Measurements from ENCODE around the gene CALML3.

The CALML3 gene

GRCh38 chr10:5508161-5508604, 16.6 kb upstream of the CALML3 start:
- DNase-seq: no peak

GRCh38 chr10:5508786-5509185, 16.0 kb upstream of the CALML3 start:
- DNase-seq: no peak

GRCh38 chr10:5509236-5509635, 15.5 kb upstream of the CALML3 start:
- DNase-seq: peak; percentile 53

GRCh38 chr10:5509691-5510090, 15.1 kb upstream of the CALML3 start:
- DNase-seq: no peak

- DNase-seq: no peak
These were observed 14.3 kb upstream of the CALML3 start for GRCh38 chr10:5510281-5511072.

GRCh38 chr10:5511231-5511884, 13.4 kb upstream of the CALML3 start:
- no peak for DNase-seq

GRCh38 chr10:5511885-5512280, 12.9 kb upstream of the CALML3 start:
- no peak for DNase-seq

- DNase-seq: no peak
These were observed 12.4 kb upstream of the CALML3 start for GRCh38 chr10:5512331-5512730.

GRCh38 chr10:5512881-5513612, 11.7 kb upstream of the CALML3 start:
- DNase-seq: no peak

- DNase-seq: no peak
These were observed 10.4 kb upstream of the CALML3 start for GRCh38 chr10:5514226-5514850.

GRCh38 chr10:5515948-5516761, 8.6 kb upstream of the CALML3 start:
- no peak for DNase-seq

- DNase-seq: no peak
These were observed 7.2 kb upstream of the CALML3 start for GRCh38 chr10:5517546-5517945.

- DNase-seq: peak; percentile 84
These were observed 6.6 kb upstream of the CALML3 start for GRCh38 chr10:5518143-5518542.

- no peak for DNase-seq
These were observed 5.7 kb upstream of the CALML3 start for GRCh38 chr10:5519054-5519453.

- no peak for DNase-seq
These were observed 1.7 kb upstream of the CALML3 start for GRCh38 chr10:5522913-5523560.

- DNase-seq: no peak
These were observed 776 bp upstream of the CALML3 start for GRCh38 chr10:5523796-5524574.

- DNase-seq: no peak
These were observed 990 bp downstream of the CALML3 start for GRCh38 chr10:5525561-5526341.

- no peak for DNase-seq
These were observed 2.0 kb downstream of the CALML3 start for GRCh38 chr10:5526691-5527331.

GRCh38 chr10:5527332-5528200, 2.8 kb downstream of the CALML3 start:
- peak; percentile 7 for DNase-seq

All from DMS153 (cell line).